HG03354 (cell line): ENCODE results near the gene MAP4.

ENCODE experiments used
- ATAC-seq: cut with Tn5 transposase; IDR thresholded peaks from one replicate; pipeline ENCODE4 v1.9.1; 2021; ENCODE audit warnings: mild to moderate bottlenecking; ENCODE audit not compliant: unreplicated experiment, poor library complexity, severe bottlenecking

The MAP4 gene

GRCh38 chr3:47874438-47874837 lies 141.8 kb downstream of the MAP4 start:
- no peak for ATAC-seq

DNA sequence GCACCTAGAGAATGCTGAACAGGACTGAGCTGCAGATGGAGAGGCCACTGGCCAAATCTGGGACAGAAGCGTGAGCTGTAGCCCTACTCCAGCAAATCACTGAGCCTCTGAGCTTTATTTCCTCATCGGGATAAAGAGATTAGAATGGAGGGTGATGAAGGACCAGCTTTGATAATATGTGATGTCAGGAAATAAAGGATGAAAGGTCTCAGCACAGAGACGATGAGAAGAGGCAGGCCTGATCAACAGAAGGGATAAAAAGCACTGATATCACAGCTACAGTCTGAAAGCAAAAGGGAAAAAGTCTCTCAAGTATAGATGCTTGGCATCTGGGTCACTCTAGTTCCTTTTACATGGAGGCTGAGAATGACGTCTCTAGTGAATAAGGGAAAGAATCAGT lies 143.3 kb downstream of the MAP4 start:
- no peak for ATAC-seq

DNA sequence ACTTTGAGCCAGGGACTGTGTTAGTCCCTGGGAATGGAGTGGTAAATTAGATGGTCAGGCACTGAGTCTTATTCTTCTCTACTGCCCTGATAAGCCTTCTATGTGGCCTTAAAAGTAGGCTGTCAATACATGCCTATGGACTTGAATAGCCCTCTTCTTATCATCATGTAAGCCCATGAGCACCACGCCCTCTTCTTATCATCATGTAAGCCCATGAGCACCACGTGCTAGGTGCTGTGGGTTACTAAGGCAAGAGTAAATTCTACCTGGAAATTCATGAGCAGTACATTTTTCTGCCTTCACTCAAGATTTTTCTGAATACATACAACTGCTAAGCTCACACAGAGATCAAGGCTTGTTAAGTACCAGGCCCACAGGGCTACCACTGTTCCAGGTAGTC lies 144.8 kb downstream of the MAP4 start:
- no peak for ATAC-seq

DNA sequence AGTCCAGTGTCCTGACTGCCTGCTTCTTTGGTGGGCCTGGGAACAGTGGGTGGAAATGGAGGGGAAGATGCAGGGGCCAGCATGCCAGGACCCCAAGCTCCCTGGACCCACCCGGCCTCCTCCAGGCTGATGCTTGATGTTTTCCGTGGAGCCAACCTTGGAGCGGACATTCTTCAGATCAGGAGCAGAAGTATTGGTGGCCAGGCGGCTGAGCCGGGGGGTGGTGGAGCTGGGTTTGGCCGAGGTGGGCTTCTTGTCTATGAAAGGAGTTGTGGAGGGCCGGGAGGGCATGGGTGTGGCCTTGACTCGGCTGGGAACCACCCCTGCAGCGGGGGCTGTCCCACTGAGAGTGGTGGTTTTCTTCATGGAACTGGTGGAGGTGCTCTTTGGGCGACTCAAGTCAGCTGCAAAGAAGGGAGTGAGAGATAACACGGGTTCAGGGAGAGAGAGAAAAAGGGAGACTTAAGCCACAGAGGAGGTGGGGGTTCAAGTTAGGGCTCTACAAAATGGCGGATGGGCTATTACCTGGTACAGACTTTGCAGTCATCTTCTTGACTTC lies 145.4 kb downstream of the MAP4 start:
- ATAC-seq = no peak

DNA sequence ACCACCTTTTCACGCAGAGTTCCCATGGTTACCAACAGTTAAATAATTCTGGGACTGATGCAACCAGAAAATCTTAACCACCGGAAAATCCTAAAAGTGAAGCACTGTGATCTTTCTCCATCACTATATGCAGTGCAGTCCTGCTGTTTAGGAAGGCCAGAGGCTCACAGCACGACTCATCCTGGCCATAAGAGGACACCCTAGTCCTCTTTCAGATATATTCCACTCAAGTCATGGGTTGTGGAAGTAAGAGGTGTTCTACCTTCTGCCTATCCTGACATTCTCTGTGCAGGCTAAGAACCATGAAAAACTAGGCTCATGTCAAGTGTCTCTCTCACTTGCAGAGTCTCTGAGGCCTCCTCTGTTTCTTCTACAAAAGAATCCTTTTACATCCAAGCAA lies 146.1 kb downstream of the MAP4 start:
- ATAC-seq = no peak

DNA sequence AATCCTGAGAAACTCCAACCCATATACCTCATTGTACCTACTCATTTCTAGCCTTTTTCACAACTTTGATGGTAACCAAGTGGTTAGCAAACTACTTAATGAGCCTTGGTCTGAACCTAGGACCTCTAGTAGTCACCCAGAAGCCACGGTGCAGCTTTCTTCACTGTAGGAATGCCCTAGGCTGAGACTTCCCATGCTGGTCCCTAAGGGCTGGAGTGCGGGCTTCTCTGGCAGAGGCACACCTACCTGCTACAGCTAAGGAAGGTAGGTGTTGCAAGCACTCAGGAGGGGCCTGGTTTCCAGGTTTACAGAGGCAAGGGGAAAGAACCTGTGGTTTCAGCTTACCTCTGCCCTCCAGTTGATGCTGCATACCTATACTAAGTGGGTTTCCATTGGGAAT lies 147.9 kb downstream of the MAP4 start:
- ATAC-seq = no peak

GRCh38 chr3:47867451-47868044 lies 148.7 kb downstream of the MAP4 start:
- no peak for ATAC-seq

- no peak for ATAC-seq
Measured at GRCh38 chr3:47865192-47865591, 151.0 kb downstream of the MAP4 start.

DNA sequence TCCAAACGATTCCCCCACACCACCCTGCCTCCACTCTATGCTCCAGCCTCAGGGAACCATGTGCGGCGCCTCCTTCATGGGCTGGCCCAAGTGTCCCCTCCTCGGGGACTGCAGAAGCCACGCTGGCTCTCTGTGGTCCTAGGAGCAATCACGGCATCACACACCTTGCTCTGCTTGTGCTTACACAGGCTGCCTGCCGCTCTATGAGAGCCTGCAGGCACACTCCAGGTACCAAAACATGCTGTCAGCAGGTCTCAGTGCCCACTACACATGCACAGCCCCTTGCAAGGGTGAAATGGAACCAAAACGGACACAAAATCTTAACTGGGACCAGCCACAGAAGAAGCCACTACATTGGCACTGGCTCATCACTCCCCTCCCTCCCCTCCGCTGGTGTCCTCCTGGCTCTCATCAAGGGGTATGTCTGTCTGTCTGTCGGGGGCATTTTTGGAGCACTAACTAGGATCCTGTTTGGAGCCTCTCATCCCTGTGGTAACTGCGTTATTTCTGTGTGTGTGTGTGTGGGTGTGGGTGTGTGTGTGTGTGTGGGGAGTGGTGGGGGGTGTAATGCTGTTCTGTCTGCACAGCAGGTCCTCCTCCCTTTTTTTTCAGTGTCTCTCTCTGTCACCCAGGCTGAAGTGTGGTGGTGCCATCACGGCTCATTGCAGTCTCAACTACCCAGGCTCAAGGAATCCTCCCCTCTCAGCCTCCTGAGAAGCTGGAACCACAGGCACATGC lies 152.7 kb downstream of the MAP4 start:
- no peak for ATAC-seq

GRCh38 chr3:47859956-47860605 lies 156.1 kb downstream of the MAP4 start:
- no peak for ATAC-seq

- no peak for ATAC-seq
Measured at GRCh38 chr3:47857151-47857550, 159.1 kb downstream of the MAP4 start.

GRCh38 chr3:47856669-47857068 lies 159.5 kb downstream of the MAP4 start:
- no peak for ATAC-seq

DNA sequence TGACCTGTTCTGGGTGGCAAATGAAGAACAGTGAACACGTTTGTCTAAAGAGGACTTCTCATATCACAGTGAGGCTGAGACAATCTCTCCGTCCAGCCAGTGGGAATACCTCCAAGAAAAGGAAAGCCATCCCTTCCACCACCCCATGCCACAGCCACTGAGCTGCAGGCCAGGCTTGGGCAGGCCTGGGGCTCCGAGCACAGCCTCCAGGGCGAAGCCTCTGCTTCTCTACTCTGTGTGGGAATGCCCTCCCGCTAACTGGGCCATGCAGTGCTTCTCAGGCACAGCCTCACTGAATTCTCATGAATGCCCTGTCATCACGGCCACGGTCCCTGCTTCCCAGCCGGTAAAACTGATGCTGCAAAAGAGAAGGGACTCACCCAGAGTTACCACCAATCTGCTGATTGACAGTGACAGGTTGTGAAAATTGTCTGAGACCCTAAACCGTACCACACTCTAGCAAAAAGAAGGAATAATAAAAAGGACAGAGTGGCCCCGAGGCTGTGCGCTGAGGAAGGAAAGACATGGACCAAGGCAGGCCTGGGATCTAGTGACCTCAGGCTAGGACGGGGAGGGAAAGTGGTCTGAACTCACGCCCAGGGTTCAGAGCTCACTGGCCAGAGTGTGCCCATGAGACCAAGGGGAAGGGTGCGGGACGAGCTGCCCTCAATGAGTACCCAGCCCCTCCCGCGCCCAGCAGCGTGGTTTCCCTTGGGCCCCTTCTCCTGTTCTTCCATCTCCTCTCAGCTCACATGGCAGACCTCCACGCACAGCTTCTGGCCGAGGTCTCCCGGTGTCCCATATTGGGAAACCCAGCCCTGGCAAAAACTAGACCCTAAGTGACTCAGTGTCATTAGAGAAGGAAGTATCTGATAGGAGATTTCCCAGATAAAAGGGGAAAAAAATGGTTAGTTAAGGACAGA lies 160.5 kb downstream of the MAP4 start:
- no peak for ATAC-seq

DNA sequence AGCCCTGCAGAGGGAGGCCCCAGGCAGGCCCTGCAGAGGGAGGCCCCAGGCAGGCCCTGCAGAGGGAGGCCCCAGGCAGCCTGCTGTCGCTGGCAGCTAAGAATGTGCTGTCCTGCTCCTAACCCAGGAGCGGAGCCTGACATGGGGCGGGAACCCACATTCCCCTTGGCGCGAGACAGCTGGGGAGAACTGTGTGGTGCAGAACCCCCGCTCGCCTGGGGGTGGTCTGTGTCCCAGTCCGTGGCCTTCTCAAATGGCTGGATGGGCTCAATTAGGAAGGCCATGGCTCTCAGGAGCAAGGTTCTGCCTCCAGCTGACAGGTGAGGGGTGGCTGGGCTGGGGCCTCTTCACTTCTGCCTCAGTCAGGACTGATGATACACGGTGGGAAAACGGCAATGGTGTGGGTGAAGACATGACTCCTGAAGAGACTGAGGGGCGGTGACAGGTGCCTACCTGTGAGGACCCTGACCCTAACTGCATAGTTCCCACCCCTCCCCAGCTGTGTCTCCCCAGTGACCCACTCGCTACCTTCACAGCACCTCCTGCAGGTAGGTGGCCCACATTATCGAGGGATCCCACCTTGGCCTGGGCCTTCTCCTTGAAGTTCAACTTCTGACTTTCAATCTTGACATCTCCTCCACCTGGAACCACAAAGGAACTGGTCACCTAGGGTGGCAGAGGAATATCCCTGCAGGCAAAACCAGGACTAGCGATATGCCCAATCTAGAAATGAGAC lies 161.3 kb downstream of the MAP4 start:
- ATAC-seq = no peak

- no peak for ATAC-seq
Measured at GRCh38 chr3:47854267-47854666, 161.9 kb downstream of the MAP4 start.

GRCh38 chr3:47852604-47853602 lies 163.3 kb downstream of the MAP4 start:
- ATAC-seq = no peak

GRCh38 chr3:47851888-47852603 lies 164.2 kb downstream of the MAP4 start:
- ATAC-seq = no peak
